Measurements from ENCODE around the gene COL6A2.

GRCh38 chr21:46137908-46138307, 40.0 kb downstream of the COL6A2 start:
- TF ChIP-seq CTCF (IDR thresholded peaks at IDR 0.05) (no peak), JUN (IDR thresholded peaks at IDR 0.05) (no peak), REST (IDR thresholded peaks at IDR 0.05) (no peak), ZC3H11A (IDR thresholded peaks at IDR 0.05) (no peak), CBX8 (IDR thresholded peaks at IDR 0.05) (no peak)

Measured in A549 (cell line).